HepG2 (cell line): Measurements from ENCODE around the gene FUCA2. TPM values are rescaled to one million over a fixed set of nuclear protein-coding genes. Genes with fewer than 3 reads are reported as not detected.

ENCODE experiments used
- ATAC-seq: fragments of 200-7000 bp; cut with Tn5 transposase; 3 replicates; pipeline ENCODE4 v1.9.1; 2020; ENCODE audit warnings: mild to moderate bottlenecking, moderate library complexity
- BruUV-seq: library from RNA; stranded (reverse); fragments of 400-500 nt; replicated peaks from 2 replicates; lab custom pipeline; 2021; lab: Mats Ljungman, UMichigan
- CTCF ChIA-PET: fragments of 300-600 bp; formaldehyde crosslinking; extraction: SDS; loops from one replicate; lab custom pipeline; 2021; ENCODE audit warnings: low total read pairs, inconsistent platforms, low intra/inter-chr PET ratio; lab: Yijun Ruan, JAX
- POLR2A ChIA-PET: fragments of 350-600 bp; sonication (Branson Sonifier 250); formaldehyde crosslinking; loops from one replicate; lab custom pipeline; 2020; ENCODE audit warnings: antibody characterized with exemption, inconsistent platforms; lab: Yijun Ruan, JAX
- DNase-seq: peaks from one replicate; pipeline ENCODE4 v3.0.0-alpha.2; 2015; ENCODE audit warnings: low spot score
- FAIRE-seq: peaks from 3 replicates; lab custom pipeline; 2011; peaks lifted over from hg19 to GRCh38; lab: Jason Lieb, UNC
- H2AFZ ChIP-seq: one replicate; pipeline ENCODE4 v1.6.1; 2011; ENCODE audit warnings: low read length, inconsistent platforms
- H3K27ac ChIP-seq: fragments of 300-600 bp; 3 replicates; pipeline ENCODE4 v1.8.0; 2011; ENCODE audit warnings: mixed run types, mild to moderate bottlenecking, mixed read lengths, low read length, inconsistent platforms; ENCODE audit not compliant: insufficient read depth; ENCODE audit errors: extremely low read length
- H3K27me3 ChIP-seq, 2 experiments: fragments of 200-600 bp in 1 of 2; 2 replicates in 1 of 2; 3 replicates in 1 of 2; pipeline versions ENCODE4 v1.6.0 to v1.8.0; 2011; ENCODE audit warnings: low read length in 2 of 2, mild to moderate bottlenecking in 2 of 2, moderate library complexity in 2 of 2, inconsistent platforms in 1 of 2; ENCODE audit not compliant: insufficient read depth in 2 of 2, control insufficient read depth in 1 of 2
- H3K36me3 ChIP-seq, 2 experiments: fragments of 200-600 bp in 1 of 2; replicated peaks in 1 of 2; 2 replicates in 1 of 2; 3 replicates in 1 of 2; pipeline versions ENCODE4 v1.5.1 to v1.8.0; 2011; ENCODE audit warnings: low read length in 2 of 2, inconsistent platforms in 1 of 2; ENCODE audit not compliant: insufficient read depth in 2 of 2, control insufficient read depth in 1 of 2
- H3K4me1 ChIP-seq: 2 replicates; pipeline ENCODE4 v1.5.1; 2012; ENCODE audit warnings: low read length, inconsistent platforms; ENCODE audit not compliant: insufficient read depth
- H3K4me2 ChIP-seq: 2 replicates; pipeline ENCODE4 v1.6.0; 2011; ENCODE audit warnings: low read depth, low read length, inconsistent platforms
- H3K4me3 ChIP-seq, 3 experiments: fragments of 200-600 bp in 1 of 3; sonication (generic), shearing (Covaris generic) in 1 of 3; replicated peaks in 1 of 3; 2 replicates each; pipeline ENCODE4 v1.5.1; 2011 to 2016; ENCODE audit warnings: low read length in 3 of 3, inconsistent platforms in 2 of 3, low read depth in 2 of 3, mild to moderate bottlenecking in 2 of 3, control low read depth in 1 of 3, mixed read lengths in 1 of 3; ENCODE audit not compliant: insufficient read depth in 1 of 3
- H3K79me2 ChIP-seq: one replicate; pipeline ENCODE4 v1.6.1; 2011; ENCODE audit warnings: low read length, inconsistent platforms; ENCODE audit not compliant: insufficient read depth
- H3K9ac ChIP-seq: 2 replicates; pipeline ENCODE4 v1.6.0; 2011; ENCODE audit warnings: mild to moderate bottlenecking, low read depth, low read length, inconsistent platforms; ENCODE audit not compliant: insufficient read depth
- H3K9me3 ChIP-seq: 2 replicates; pipeline ENCODE4 v1.5.1; 2012; ENCODE audit warnings: mild to moderate bottlenecking, low read length
- H4K20me1 ChIP-seq: 2 replicates; pipeline ENCODE4 v1.6.0; 2011; ENCODE audit warnings: inconsistent platforms, mild to moderate bottlenecking, low read length, moderate library complexity; ENCODE audit not compliant: insufficient read depth
- CBX5 ChIP-seq: sonication (generic); formaldehyde crosslinking; IDR thresholded peaks from 2 replicates; pipeline ENCODE4 v1.4.0; 2020; ENCODE audit warnings: missing genetic modification reagents, borderline replicate concordance
- FOSL2 ChIP-seq: sonication (generic); formaldehyde crosslinking; IDR thresholded peaks from 2 replicates; pipeline ENCODE4 v1.4.0; 2020; ENCODE audit warnings: missing genetic modification reagents
- HNRNPL ChIP-seq: fragments of 200-400 bp; formaldehyde crosslinking; IDR thresholded peaks from 2 replicates; pipeline ENCODE4 v1.6.1; 2017; ENCODE audit warnings: mild to moderate bottlenecking, low read depth, low read length
- HNRNPLL ChIP-seq: fragments of 200-400 bp; formaldehyde crosslinking; IDR thresholded peaks from 2 replicates; pipeline ENCODE4 v1.6.1; 2017; ENCODE audit warnings: mild to moderate bottlenecking, low read depth, low read length; ENCODE audit not compliant: poor library complexity, severe bottlenecking
- ISL2 ChIP-seq: sonication (generic); formaldehyde crosslinking; IDR thresholded peaks from 2 replicates; pipeline ENCODE4 v1.5.0; 2020; ENCODE audit warnings: missing genetic modification reagents
- LCORL ChIP-seq, 2 experiments: fragments of 450-650 bp in 1 of 2; sonication (generic) in 1 of 2; formaldehyde crosslinking in 1 of 2; IDR thresholded peaks; 2 replicates each; pipeline versions ENCODE4 v1.5.0 to v1.6.1; 2017 to 2020; ENCODE audit warnings: antibody characterized with exemption in 1 of 2, missing genetic modification reagents in 1 of 2
- MED13 ChIP-seq: sonication (generic); formaldehyde crosslinking; IDR thresholded peaks from 2 replicates; pipeline ENCODE4 v1.5.0; 2020; ENCODE audit warnings: missing genetic modification reagents
- NFE2 ChIP-seq: sonication (generic); formaldehyde crosslinking; IDR thresholded peaks from 2 replicates; pipeline ENCODE4 v1.4.0; 2020; ENCODE audit warnings: missing genetic modification reagents
- RXRB ChIP-seq: IDR thresholded peaks from 2 replicates; pipeline ENCODE4 v1.6.1; 2016; ENCODE audit warnings: borderline replicate concordance, missing genetic modification reagents, missing compliant biosample characterization
- SOX5 ChIP-seq: IDR thresholded peaks from 2 replicates; pipeline ENCODE4 v1.6.1; 2016; ENCODE audit warnings: borderline replicate concordance
- ZNF713 ChIP-seq: sonication (generic); formaldehyde crosslinking; IDR thresholded peaks from 2 replicates; pipeline ENCODE4 v1.4.0; 2020; ENCODE audit warnings: mild to moderate bottlenecking, missing genetic modification reagents
- ZNF891 ChIP-seq: sonication (generic); formaldehyde crosslinking; IDR thresholded peaks from 2 replicates; pipeline ENCODE4 v1.5.0; 2020; ENCODE audit warnings: mild to moderate bottlenecking, missing genetic modification reagents
- WGBS: methylation state at CpG from one replicate; pipeline ENCODE4 v1.1.6; 2017; ENCODE audit warnings: low lambda C conversion rate; 5-methylcytosine and 5-hydroxymethylcytosine counted together
- in situ Hi-C: cut with HindIII; loops from 2 replicates; pipeline ENCODE4 v1.10.0; 2017; ENCODE audit warnings: low pct_unique_long_range_greater_than_20kb; ENCODE audit not compliant: extremely low pct_ligation_motif_present
- intact Hi-C: fragments of 100-400 bp; cut with micrococcal nuclease; formaldehyde crosslinking; loops from one replicate; pipeline ENCODE4 v1.10.0; 2022; ENCODE audit not compliant: unreplicated experiment
- polyA plus RNA-seq, 8 experiments: library from polyadenylated mRNA; depleted of rRNA in 3 of 8; stranded (reverse) in 7 of 8; unstranded in 1 of 8; fragments of >200 nt; fragmentation: Illumina TruSeq in 4 of 8; extraction: Trizol in 4 of 8; gene quantifications; 2 replicates each; pipeline versions ENCODE4 v1.2.1 to v1.2.3, GENCODE V29; 2011 to 2016; ENCODE audit warnings: low read depth in 4 of 8, missing spikeins in 1 of 8, mixed read lengths in 1 of 8; ENCODE audit not compliant: insufficient read depth in 1 of 8
- total RNA-seq, 5 experiments: library from RNA; depleted of rRNA; stranded (reverse); fragments of >200 nt; fragmentation: Illumina TruSeq; extraction: Trizol; gene quantifications; 2 replicates each; pipeline ENCODE4 v1.2.3, GENCODE V29; 2016; ENCODE audit warnings: low read depth in 1 of 5
- TF ChIP-seq, protein P1 (sequence below): IDR thresholded peaks from 2 replicates; pipeline ENCODE4 v1.6.1; 2012; ENCODE audit warnings: low read depth, low read length, improper control_type of control experiment
- TF ChIP-seq, protein P2 (sequence below): sonication (generic); formaldehyde crosslinking; IDR thresholded peaks from 2 replicates; pipeline ENCODE4 v1.4.0; 2020; ENCODE audit warnings: missing genetic modification reagents, mild to moderate bottlenecking, borderline replicate concordance
- TF ChIP-seq, protein P3 (sequence below): IDR thresholded peaks from 2 replicates; pipeline ENCODE4 v1.6.1; 2016; ENCODE audit warnings: missing biosample characterization, missing genetic modification reagents, low read depth
- TF ChIP-seq, protein P4 (sequence below): sonication (generic); formaldehyde crosslinking; conservative IDR thresholded peaks from 2 replicates; pipeline ENCODE4 v1.4.0; 2020; ENCODE audit warnings: mild to moderate bottlenecking, missing genetic modification reagents, moderate library complexity

The FUCA2 gene
- total and polyA plus RNA-seq, 2 of the 13 experiments (the other 11 are each of a cell fraction or from before 2014, with no cell fraction given): 87.4 to 144 TPM

DNA sequence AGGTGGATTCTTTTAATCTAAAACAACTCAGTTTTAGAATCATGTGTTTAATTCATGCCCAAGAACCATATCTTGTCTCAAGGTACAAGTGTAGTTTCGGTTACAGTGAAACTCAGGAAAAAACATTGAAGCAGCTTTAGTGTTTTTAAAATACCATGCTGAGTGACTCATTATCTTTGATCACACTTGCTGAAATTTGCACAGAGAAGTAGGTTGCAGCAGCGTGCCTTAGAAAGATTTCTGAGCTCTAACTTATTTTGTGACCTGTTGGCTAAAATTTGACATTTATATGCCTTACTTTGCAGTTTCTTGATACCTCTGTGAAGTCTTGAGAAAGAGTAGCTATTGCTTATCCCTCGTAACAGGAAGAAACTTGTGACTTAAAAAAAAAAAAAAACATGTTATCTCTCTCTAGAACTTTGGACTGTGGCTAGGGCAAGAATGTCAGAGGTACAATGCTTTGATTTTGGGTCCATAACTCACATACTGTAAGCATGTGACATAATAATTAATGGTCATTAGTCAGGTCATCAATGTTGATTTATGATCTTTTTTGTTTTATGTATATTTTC is 34.5 kb upstream of the FUCA2 start:
- no peaks in the 10 kb centered on the region for H3K27me3 ChIP-seq
- FAIRE-seq: peak; percentile 30
- TF ChIP-seq, protein P1, sequence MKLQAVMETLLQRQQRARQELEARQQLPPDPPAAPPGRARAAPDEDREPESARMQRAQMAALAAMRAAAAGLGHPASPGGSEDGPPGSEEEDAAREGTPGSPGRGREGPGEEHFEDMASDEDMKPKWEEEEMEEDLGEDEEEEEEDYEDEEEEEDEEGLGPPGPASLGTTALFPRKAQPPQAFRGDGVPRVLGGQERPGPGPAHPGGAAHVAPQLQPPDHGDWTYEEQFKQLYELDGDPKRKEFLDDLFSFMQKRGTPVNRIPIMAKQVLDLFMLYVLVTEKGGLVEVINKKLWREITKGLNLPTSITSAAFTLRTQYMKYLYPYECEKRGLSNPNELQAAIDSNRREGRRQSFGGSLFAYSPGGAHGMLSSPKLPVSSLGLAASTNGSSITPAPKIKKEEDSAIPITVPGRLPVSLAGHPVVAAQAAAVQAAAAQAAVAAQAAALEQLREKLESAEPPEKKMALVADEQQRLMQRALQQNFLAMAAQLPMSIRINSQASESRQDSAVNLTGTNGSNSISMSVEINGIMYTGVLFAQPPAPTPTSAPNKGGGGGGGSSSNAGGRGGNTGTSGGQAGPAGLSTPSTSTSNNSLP: peak; percentile 51; the same call in 1 of the 2 replicates
- TF ChIP-seq, protein P2, sequence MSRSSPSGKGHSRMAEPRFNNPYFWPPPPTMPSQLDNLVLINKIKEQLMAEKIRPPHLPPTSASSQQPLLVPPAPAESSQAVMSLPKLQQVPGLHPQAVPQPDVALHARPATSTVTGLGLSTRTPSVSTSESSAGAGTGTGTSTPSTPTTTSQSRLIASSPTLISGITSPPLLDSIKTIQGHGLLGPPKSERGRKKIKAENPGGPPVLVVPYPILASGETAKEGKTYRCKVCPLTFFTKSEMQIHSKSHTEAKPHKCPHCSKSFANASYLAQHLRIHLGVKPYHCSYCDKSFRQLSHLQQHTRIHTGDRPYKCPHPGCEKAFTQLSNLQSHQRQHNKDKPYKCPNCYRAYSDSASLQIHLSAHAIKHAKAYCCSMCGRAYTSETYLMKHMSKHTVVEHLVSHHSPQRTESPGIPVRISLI (CRISPR knock-in tag): peak; percentile 85
- TF ChIP-seq HNRNPLL (no peak), HNRNPL (no peak), FOSL2 (CRISPR knock-in tag) (peak; percentile 56; the same call in 1 of the 2 replicates), NFE2 (CRISPR knock-in tag) (no peak), LCORL (IDR thresholded peaks at IDR 0.05) (peak; percentile 47; the same call in 1 of the 2 replicates), LCORL (CRISPR knock-in tag; IDR thresholded peaks at IDR 0.05) (no peak), ZNF713 (CRISPR knock-in tag) (no peak), ZNF891 (CRISPR knock-in tag) (no peak), MED13 (CRISPR knock-in tag) (no peak), CBX5 (no peak), ISL2 (CRISPR knock-in tag) (peak; percentile 18; the same call in 1 of the 2 replicates), RXRB (peak; percentile 44; the same call in 1 of the 2 replicates), SOX5 (peak; percentile 23; the same call in 1 of the 2 replicates)
- TF ChIP-seq, protein P3, sequence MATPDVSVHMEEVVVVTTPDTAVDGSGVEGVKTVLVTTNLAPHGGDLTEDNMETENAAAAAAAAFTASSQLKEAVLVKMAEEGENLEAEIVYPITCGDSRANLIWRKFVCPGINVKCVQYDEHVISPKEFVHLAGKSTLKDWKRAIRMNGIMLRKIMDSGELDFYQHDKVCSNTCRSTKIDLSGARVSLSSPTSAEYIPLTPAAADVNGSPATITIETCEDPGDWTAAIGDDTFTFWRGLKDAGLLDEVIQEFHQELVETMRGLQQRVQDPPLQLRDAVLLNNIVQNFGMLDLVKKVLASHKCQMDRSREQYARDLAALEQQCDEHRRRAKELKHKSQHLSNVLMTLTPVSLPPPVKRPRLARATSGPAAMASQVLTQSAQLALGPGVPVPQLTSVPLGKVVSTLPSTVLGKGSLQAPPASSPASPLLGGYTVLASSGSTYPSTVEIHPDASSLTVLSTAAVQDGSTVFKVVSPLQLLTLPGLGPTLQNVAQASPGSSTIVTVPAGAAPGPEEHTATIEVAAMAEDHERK: no peak
- TF ChIP-seq, protein P4, sequence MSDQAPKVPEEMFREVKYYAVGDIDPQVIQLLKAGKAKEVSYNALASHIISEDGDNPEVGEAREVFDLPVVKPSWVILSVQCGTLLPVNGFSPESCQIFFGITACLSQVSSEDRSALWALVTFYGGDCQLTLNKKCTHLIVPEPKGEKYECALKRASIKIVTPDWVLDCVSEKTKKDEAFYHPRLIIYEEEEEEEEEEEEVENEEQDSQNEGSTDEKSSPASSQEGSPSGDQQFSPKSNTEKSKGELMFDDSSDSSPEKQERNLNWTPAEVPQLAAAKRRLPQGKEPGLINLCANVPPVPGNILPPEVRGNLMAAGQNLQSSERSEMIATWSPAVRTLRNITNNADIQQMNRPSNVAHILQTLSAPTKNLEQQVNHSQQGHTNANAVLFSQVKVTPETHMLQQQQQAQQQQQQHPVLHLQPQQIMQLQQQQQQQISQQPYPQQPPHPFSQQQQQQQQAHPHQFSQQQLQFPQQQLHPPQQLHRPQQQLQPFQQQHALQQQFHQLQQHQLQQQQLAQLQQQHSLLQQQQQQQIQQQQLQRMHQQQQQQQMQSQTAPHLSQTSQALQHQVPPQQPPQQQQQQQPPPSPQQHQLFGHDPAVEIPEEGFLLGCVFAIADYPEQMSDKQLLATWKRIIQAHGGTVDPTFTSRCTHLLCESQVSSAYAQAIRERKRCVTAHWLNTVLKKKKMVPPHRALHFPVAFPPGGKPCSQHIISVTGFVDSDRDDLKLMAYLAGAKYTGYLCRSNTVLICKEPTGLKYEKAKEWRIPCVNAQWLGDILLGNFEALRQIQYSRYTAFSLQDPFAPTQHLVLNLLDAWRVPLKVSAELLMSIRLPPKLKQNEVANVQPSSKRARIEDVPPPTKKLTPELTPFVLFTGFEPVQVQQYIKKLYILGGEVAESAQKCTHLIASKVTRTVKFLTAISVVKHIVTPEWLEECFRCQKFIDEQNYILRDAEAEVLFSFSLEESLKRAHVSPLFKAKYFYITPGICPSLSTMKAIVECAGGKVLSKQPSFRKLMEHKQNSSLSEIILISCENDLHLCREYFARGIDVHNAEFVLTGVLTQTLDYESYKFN: peak; percentile 49

More for the DNA sequence above, 34.5 kb upstream of the FUCA2 start:
- ChIA-PET POLR2A (interaction anchor here (1.5 kb wide), 1 partner anchor 10 kb away, joined by 8 read pairs; no protein-coding TSS in a partner anchor), CTCF (no interaction called here)
- Histone ChIP-seq H4K20me1 (no peaks in the 10 kb centered on the region), H3K9me3 (no peaks in the 10 kb centered on the region), H3K4me2 (peak overlapping the region; percentile 6; the same call in 1 of the 2 replicates), H3K79me2 (no peaks in the 10 kb centered on the region), H3K36me3 (no peaks in the 10 kb centered on the region), H3K4me3 (no peak overlapping the region), H3K9ac (no peak overlapping the region), H3K27ac (no peak overlapping the region), H3K4me1 (peaks cover 34% of the 10 kb centered on the region), H2AFZ (no peak overlapping the region)
- DNase-seq: peak; percentile 68
- in situ Hi-C loops: no loop called here
- WGBS: 28% methylated on average over 3 of the region's 3 CpGs
- intact Hi-C loops: no loop called here
- ATAC-seq: peak; percentile 52
- BruUV-seq: no TSS peak
